ENCODE measurements around the gene KIAA0586. TPM values are rescaled to one million over a fixed set of nuclear protein-coding genes. Genes with fewer than 3 reads are reported as not detected.

The KIAA0586 gene
- total RNA-seq, 1 experiment from 2014 or later = 20.9 TPM

GRCh38 chr14:58467575-58467974 is 40.1 kb downstream of the KIAA0586 start:
- H3T11ph ChIP-seq (ENCODE audit: low read length) = no peak overlapping the region
- no peaks in the 10 kb centered on the region for H3K79me2 ChIP-seq (ENCODE audit: insufficient read depth, low read length)
- H3K4me1 Mint-ChIP-seq = no peaks in the 10 kb centered on the region
- no peak overlapping the region for H3K4me2 ChIP-seq (ENCODE audit: insufficient read depth, insufficient read length, low read length)
- no peaks in the 10 kb centered on the region for H3K23me2 ChIP-seq (ENCODE audit: insufficient read length, low read depth, low read length, poor library complexity, severe bottlenecking)
- no peak overlapping the region for H3K27ac Mint-ChIP-seq
- no peak overlapping the region for H3K18ac ChIP-seq (ENCODE audit: insufficient read length, low read depth, low read length)
- H3K36me3 Mint-ChIP-seq (ENCODE audit: insufficient read depth in 1 of 3, low read depth in 3 of 3) = peaks cover 6 to 26% (median 10%) of the 10 kb centered on the region in 3 experiments; a peak in 5 of 7 replicates
- H3K23ac ChIP-seq (ENCODE audit: insufficient read length, low read depth, low read length) = no peak overlapping the region
- H3K56ac ChIP-seq (ENCODE audit: insufficient read length, low read depth, low read length) = no peak overlapping the region
- no peak overlapping the region for H2BK120ac ChIP-seq (ENCODE audit: low read depth, low read length, poor library complexity, severe bottlenecking)
- H3K9me3 Mint-ChIP-seq = no peaks in the 10 kb centered on the region
- no peak overlapping the region for H4K8ac ChIP-seq (replicated peaks; ENCODE audit: insufficient read length, low read depth, low read length)
- H4K5ac ChIP-seq (ENCODE audit: insufficient read length, low read depth, low read length) = no peak overlapping the region
- no peaks in the 10 kb centered on the region for H3K79me1 ChIP-seq (ENCODE audit: insufficient read depth, low read depth, low read length, poor library complexity, severe bottlenecking)
- H3K4me1 ChIP-seq (ENCODE audit: insufficient read depth, low read length) = no peaks in the 10 kb centered on the region
- no peak overlapping the region for H2AFZ ChIP-seq (ENCODE audit: low read length)
- WGBS (ENCODE audit: extremely low coverage, insufficient read length, low lambda C conversion rate) = no CpG with 5 or more reads among the region's 2 CpGs
- no peak for DNase-seq
- no peaks in the 10 kb centered on the region for H4K20me1 ChIP-seq (ENCODE audit: control insufficient read depth, insufficient read depth, insufficient read length)
- H2BK12ac ChIP-seq (ENCODE audit: insufficient read length, low read depth, low read length) = no peak overlapping the region
- no peak overlapping the region for H3K4me3 Mint-ChIP-seq
- TF ChIP-seq CTCF (conservative IDR thresholded peaks at IDR 0.05) = 0 out of 3 replicates have a peak, but pooled peaks have one; percentile 12
- no peak overlapping the region for H3K4ac ChIP-seq (ENCODE audit: low read depth, low read length)
- no peak overlapping the region for H3K14ac ChIP-seq (ENCODE audit: insufficient read depth, low read length)
- no peak overlapping the region for H3K9ac ChIP-seq (ENCODE audit: extremely low read depth, insufficient read length, low read length)
- H3K27me3 Mint-ChIP-seq (ENCODE audit: low read depth) = no peaks in the 10 kb centered on the region
- no peak overlapping the region for H4K91ac ChIP-seq (ENCODE audit: insufficient read length, low read depth, low read length)
- H2BK5ac ChIP-seq (ENCODE audit: insufficient read length, low read length) = no peak overlapping the region
- H2BK20ac ChIP-seq (ENCODE audit: low read depth, low read length, poor library complexity, severe bottlenecking) = no peak overlapping the region
- H3K27ac ChIP-seq (ENCODE audit: insufficient read length, low read depth, low read length) = no peak overlapping the region
- no peaks in the 10 kb centered on the region for H3K27me3 ChIP-seq (ENCODE audit: insufficient read depth, low read length)
- H2AK5ac ChIP-seq (ENCODE audit: insufficient read length, low read length) = no peak overlapping the region
- H3K9me3 ChIP-seq (ENCODE audit: control insufficient read depth, low read depth, low read length) = no peaks in the 10 kb centered on the region
- no peak overlapping the region for H2BK15ac ChIP-seq (ENCODE audit: low read depth, low read length)
